ENCODE measurements around the gene TTBK2. TPM values are rescaled to one million over a fixed set of nuclear protein-coding genes. Genes with fewer than 3 reads are reported as not detected.
"Not testable (repeated sequence)": the region's sequence is repeated elsewhere in the genome, so short reads cannot be mapped to it uniquely, and the experiment has no call there.

Gene TTBK2
- polyA plus RNA-seq, 3 donors, result 3.7 to 9.0 (median 5.7) TPM

- H4K20me1 ChIP-seq (ENCODE audit: insufficient read depth, low read length), result peaks cover 35% of the 10 kb centered on the region
- Mint-ChIP-seq H3K36me3 (peaks cover 4% of the 10 kb centered on the region in 2 donors), H3K4me1 (peaks cover 11% of the 10 kb centered on the region), H3K27me3 (ENCODE audit: low read depth in 3 of 3) (no peaks in the 10 kb centered on the region), H3K9me3 (no peaks in the 10 kb centered on the region), H3K4me3 (no peak overlapping the region), H3K27ac (no peak overlapping the region)
- intact Hi-C loops (cut with micrococcal nuclease), result no loop called here
- peaks cover 0 to 7% of the 10 kb centered on the region in 2 donors for H3K36me3 ChIP-seq (replicated peaks in 1 of 2; ENCODE audit: control insufficient read depth in 1 of 2, insufficient read depth in 2 of 2, low read length in 2 of 2)
- DNase-seq, result no peak
- no peak for TF ChIP-seq CTCF (IDR thresholded peaks at IDR 0.05)
- no peak overlapping the region for H3K4me2 ChIP-seq (replicated peaks; ENCODE audit: extremely low read depth, low read length, poor library complexity, severe bottlenecking)
- no peak overlapping the region for H3K4me3 ChIP-seq (replicated peaks in 1 of 3; ENCODE audit: low read depth in 2 of 3, low read length in 3 of 3)
- H3K27ac ChIP-seq (ENCODE audit: low read depth in 1 of 2, low read length in 2 of 2), result no peak overlapping the region
- H3K9me3 ChIP-seq (replicated peaks in 1 of 2; ENCODE audit: control insufficient read depth in 1 of 2, insufficient read depth in 1 of 2, low read length in 2 of 2), result no peaks in the 10 kb centered on the region
- no CpG with 5 or more reads among the region's 2 CpGs for WGBS (ENCODE audit: insufficient coverage)
- no peaks in the 10 kb centered on the region for H3K27me3 ChIP-seq (ENCODE audit: control insufficient read depth in 2 of 2, insufficient read depth in 2 of 2, low read length in 2 of 2)
- peaks cover 84% of the 10 kb centered on the region for H3K79me2 ChIP-seq (ENCODE audit: insufficient read depth, low read length)
- H2AFZ ChIP-seq (ENCODE audit: insufficient read depth, low read depth, low read length, poor library complexity, severe bottlenecking), result no peak overlapping the region
- peaks cover 3 to 7% of the 10 kb centered on the region in 2 donors for H3K4me1 ChIP-seq (ENCODE audit: control insufficient read depth in 1 of 2, insufficient read depth in 2 of 2, low read length in 2 of 2)
- no peak overlapping the region for H3K9ac ChIP-seq (ENCODE audit: insufficient read depth, low read length, poor library complexity, severe bottlenecking)
Observed at GRCh38 chr15:42908538-42908937, 12.0 kb downstream of the TTBK2 start.

GRCh38 chr15:42903388-42904324, 16.9 kb downstream of the TTBK2 start:
- no peak overlapping the region for H3K27ac ChIP-seq (ENCODE audit: low read depth in 1 of 2, low read length in 2 of 2)
- no peak overlapping the region for H2AFZ ChIP-seq (ENCODE audit: insufficient read depth, low read depth, low read length, poor library complexity, severe bottlenecking)
- Mint-ChIP-seq H3K27me3 (ENCODE audit: low read depth in 3 of 3) (no peaks in the 10 kb centered on the region), H3K36me3 (peaks cover 4% of the 10 kb centered on the region in 2 donors), H3K4me3 (no peak overlapping the region), H3K27ac (no peak overlapping the region), H3K4me1 (peaks cover 8% of the 10 kb centered on the region), H3K9me3 (no peaks in the 10 kb centered on the region)
- H3K4me1 ChIP-seq (ENCODE audit: control insufficient read depth in 1 of 2, insufficient read depth in 2 of 2, low read length in 2 of 2), result peaks cover 4% of the 10 kb centered on the region in 2 donors
- peaks cover 0 to 7% of the 10 kb centered on the region in 2 donors for H3K36me3 ChIP-seq (replicated peaks in 1 of 2; ENCODE audit: control insufficient read depth in 1 of 2, insufficient read depth in 2 of 2, low read length in 2 of 2)
- TF ChIP-seq CTCF (IDR thresholded peaks at IDR 0.05), result no peak
- H3K4me2 ChIP-seq (replicated peaks; ENCODE audit: extremely low read depth, low read length, poor library complexity, severe bottlenecking), result no peak overlapping the region
- no peak for DNase-seq
- H4K20me1 ChIP-seq (ENCODE audit: insufficient read depth, low read length), result peaks cover 31% of the 10 kb centered on the region
- H3K79me2 ChIP-seq (ENCODE audit: insufficient read depth, low read length), result peaks cover 72% of the 10 kb centered on the region
- H3K4me3 ChIP-seq (replicated peaks in 1 of 3; ENCODE audit: low read depth in 2 of 3, low read length in 3 of 3), result no peak overlapping the region
- no peak overlapping the region for H3K9ac ChIP-seq (ENCODE audit: insufficient read depth, low read length, poor library complexity, severe bottlenecking)
- no peaks in the 10 kb centered on the region for H3K9me3 ChIP-seq (replicated peaks in 1 of 2; ENCODE audit: control insufficient read depth in 1 of 2, insufficient read depth in 1 of 2, low read length in 2 of 2)
- intact Hi-C loops (cut with micrococcal nuclease), result no loop called here
- no peaks in the 10 kb centered on the region for H3K27me3 ChIP-seq (ENCODE audit: control insufficient read depth in 2 of 2, insufficient read depth in 2 of 2, low read length in 2 of 2)
- no CpG with 5 or more reads among the region's 5 CpGs for WGBS (ENCODE audit: insufficient coverage)

DNA sequence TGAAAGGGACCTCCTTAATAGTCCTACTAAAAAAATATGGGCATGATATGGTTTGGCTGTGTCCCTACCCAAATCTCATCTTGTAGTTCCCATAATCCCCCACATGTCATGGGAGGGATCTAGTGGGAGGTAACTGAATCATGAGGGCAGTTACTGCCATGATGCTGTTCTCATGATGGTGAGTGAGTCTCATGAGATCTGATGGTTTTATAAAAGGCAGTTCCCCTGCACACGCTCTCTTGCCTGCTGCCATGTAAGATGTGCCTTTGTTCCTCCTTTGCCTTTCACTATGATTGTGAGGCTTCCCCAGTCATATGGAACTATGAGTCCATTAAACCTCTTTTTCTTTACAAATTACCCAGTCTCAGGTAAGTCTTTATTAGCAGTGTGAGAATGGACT, 26.7 kb downstream of the TTBK2 start:
- Mint-ChIP-seq H3K36me3 (peaks cover 13 to 17% of the 10 kb centered on the region in 2 donors), H3K9me3 (peaks cover 8 to 26% (median 20%) of the 10 kb centered on the region in 7 donors)
- DNase-seq; H3K27ac ChIP-seq (ENCODE audit: low read depth in 1 of 2, low read length in 2 of 2); H3K4me3 Mint-ChIP-seq; H3K4me3 ChIP-seq (replicated peaks in 1 of 3; ENCODE audit: low read depth in 2 of 3, low read length in 3 of 3); intact Hi-C loops (cut with micrococcal nuclease); H3K27ac Mint-ChIP-seq; H3K4me2 ChIP-seq (replicated peaks; ENCODE audit: extremely low read depth, low read length, poor library complexity, severe bottlenecking); H3K9ac ChIP-seq (ENCODE audit: insufficient read depth, low read length, poor library complexity, severe bottlenecking); H3K4me1 Mint-ChIP-seq; H3K27me3 ChIP-seq (ENCODE audit: control insufficient read depth in 2 of 2, insufficient read depth in 2 of 2, low read length in 2 of 2); H3K4me1 ChIP-seq (ENCODE audit: control insufficient read depth in 1 of 2, insufficient read depth in 2 of 2, low read length in 2 of 2); H2AFZ ChIP-seq (ENCODE audit: insufficient read depth, low read depth, low read length, poor library complexity, severe bottlenecking); H3K27me3 Mint-ChIP-seq (ENCODE audit: low read depth in 3 of 3): not testable (repeated sequence)
- H4K20me1 ChIP-seq (ENCODE audit: insufficient read depth, low read length), result peaks cover 11% of the 10 kb centered on the region
- WGBS (ENCODE audit: insufficient coverage), result no CpG with 5 or more reads among the region's 1 CpG
- peaks cover 51% of the 10 kb centered on the region for H3K79me2 ChIP-seq (ENCODE audit: insufficient read depth, low read length)
- H3K36me3 ChIP-seq (replicated peaks in 1 of 2; ENCODE audit: control insufficient read depth in 1 of 2, insufficient read depth in 2 of 2, low read length in 2 of 2), result peaks cover 0 to 11% of the 10 kb centered on the region in 2 donors
- H3K9me3 ChIP-seq (replicated peaks in 1 of 2; ENCODE audit: control insufficient read depth in 1 of 2, insufficient read depth in 1 of 2, low read length in 2 of 2), result peaks cover 16 to 17% of the 10 kb centered on the region in 2 donors
